ENCODE data around the gene RHOV. TPM values are rescaled to one million over a fixed set of nuclear protein-coding genes. Genes with fewer than 3 reads are reported as not detected.

RHOV gene
- total RNA-seq, 1 experiment from 2014 or later: 6.0 TPM

DNA sequence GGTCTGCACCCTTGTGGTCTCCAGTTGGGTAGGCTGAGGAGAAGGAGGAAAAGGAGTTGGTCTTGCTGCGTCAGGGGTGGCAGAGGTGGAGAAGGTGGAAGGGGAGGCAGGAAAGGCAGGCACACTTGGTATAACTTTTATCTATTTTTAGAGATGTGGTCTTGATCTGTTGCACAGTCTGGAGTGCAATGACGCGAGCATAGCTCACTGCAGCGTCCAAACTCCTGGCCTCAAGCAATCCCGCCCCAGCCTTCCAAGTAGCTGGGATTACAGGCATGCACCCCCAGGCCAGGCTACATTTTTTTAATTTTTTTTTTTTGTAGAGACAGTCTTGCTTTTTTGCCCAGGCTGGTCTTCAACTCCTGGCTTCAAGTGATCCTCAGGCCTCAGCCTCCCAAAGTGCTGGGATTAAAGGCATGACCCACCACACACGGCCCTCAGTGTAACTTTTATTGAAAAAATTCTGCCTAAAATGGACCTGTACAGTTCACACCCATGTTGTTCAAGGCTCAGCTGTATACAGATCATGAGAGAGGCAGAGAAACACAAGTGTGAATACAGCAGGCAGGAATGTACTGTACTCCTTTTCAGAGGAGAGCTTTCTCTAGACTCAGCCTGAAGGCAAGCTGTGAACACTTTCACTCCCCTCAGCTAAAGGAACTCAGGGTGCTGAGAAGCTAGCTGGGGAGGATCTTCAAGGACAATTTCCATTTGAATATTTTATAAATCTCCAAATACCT is 2.1 kb upstream of the RHOV start:
- H3K9me3 ChIP-seq (ENCODE audit: control insufficient read depth in 1 of 2, insufficient read depth in 1 of 2, low read depth in 1 of 2, low read length in 2 of 2): no peaks in the 10 kb centered on the region
- no peaks in the 10 kb centered on the region for H3K36me3 ChIP-seq (ENCODE audit: control insufficient read depth in 1 of 2, insufficient read depth in 2 of 2, low read length in 2 of 2)
- no peaks in the 10 kb centered on the region for H3K79me2 ChIP-seq (ENCODE audit: insufficient read depth, low read length)
- H3K4me1 ChIP-seq (ENCODE audit: control insufficient read depth in 1 of 2, insufficient read depth in 2 of 2, low read length in 2 of 2): peaks cover 47 to 57% of the 10 kb centered on the region in 2 experiments
- DNase-seq (ENCODE audit: low read depth, low spot score) (no peak), ATAC-seq (no peak)
- RAD21 ChIA-PET (ENCODE audit: low non-redundant PET in 1 of 2, low total read pairs in 2 of 2, uncharacterized antibody in 2 of 2, unreplicated experiment in 2 of 2): interaction anchor here in 1 of 2 experiments (0.7 kb wide), 1 partner anchor 18 kb away, joined by 5 read pairs; no protein-coding TSS in a partner anchor
- H3K4me3 ChIP-seq (replicated peaks in 1 of 2; ENCODE audit: low read depth in 1 of 2, low read length in 2 of 2): no peak overlapping the region
- H3K4me2 ChIP-seq (ENCODE audit: low read length): no peak overlapping the region
- no peak overlapping the region for H3K27ac ChIP-seq (ENCODE audit: low read depth, low read length)
- TF ChIP-seq SRF (IDR thresholded peaks at IDR 0.05; ENCODE audit: low read depth): no peak
- no peak for TF ChIP-seq ZNF274 (IDR thresholded peaks at IDR 0.05; ENCODE audit: low read depth, low read length)
- TF ChIP-seq, protein P1, sequence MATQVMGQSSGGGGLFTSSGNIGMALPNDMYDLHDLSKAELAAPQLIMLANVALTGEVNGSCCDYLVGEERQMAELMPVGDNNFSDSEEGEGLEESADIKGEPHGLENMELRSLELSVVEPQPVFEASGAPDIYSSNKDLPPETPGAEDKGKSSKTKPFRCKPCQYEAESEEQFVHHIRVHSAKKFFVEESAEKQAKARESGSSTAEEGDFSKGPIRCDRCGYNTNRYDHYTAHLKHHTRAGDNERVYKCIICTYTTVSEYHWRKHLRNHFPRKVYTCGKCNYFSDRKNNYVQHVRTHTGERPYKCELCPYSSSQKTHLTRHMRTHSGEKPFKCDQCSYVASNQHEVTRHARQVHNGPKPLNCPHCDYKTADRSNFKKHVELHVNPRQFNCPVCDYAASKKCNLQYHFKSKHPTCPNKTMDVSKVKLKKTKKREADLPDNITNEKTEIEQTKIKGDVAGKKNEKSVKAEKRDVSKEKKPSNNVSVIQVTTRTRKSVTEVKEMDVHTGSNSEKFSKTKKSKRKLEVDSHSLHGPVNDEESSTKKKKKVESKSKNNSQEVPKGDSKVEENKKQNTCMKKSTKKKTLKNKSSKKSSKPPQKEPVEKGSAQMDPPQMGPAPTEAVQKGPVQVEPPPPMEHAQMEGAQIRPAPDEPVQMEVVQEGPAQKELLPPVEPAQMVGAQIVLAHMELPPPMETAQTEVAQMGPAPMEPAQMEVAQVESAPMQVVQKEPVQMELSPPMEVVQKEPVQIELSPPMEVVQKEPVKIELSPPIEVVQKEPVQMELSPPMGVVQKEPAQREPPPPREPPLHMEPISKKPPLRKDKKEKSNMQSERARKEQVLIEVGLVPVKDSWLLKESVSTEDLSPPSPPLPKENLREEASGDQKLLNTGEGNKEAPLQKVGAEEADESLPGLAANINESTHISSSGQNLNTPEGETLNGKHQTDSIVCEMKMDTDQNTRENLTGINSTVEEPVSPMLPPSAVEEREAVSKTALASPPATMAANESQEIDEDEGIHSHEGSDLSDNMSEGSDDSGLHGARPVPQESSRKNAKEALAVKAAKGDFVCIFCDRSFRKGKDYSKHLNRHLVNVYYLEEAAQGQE (IDR thresholded peaks at IDR 0.05; ENCODE audit: low read depth): no peak
- no peak for TF ChIP-seq SIN3A (IDR thresholded peaks at IDR 0.05; ENCODE audit: low read depth)
- TF ChIP-seq EZH2 (IDR thresholded peaks at IDR 0.05): no peak
- TF ChIP-seq, protein P2, sequence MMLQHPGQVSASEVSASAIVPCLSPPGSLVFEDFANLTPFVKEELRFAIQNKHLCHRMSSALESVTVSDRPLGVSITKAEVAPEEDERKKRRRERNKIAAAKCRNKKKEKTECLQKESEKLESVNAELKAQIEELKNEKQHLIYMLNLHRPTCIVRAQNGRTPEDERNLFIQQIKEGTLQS (IDR thresholded peaks at IDR 0.05): no peak
- TF ChIP-seq CBX3 (IDR thresholded peaks at IDR 0.05; ENCODE audit: low read depth): no peak
- TF ChIP-seq POLR2A (IDR thresholded peaks at IDR 0.05; ENCODE audit: borderline replicate concordance, extremely low read depth, insufficient read depth, insufficient read length): no peak
- TF ChIP-seq RAD21 (IDR thresholded peaks at IDR 0.05; ENCODE audit: low read depth): no peak
- no peak for TF ChIP-seq ZBTB33 (IDR thresholded peaks at IDR 0.05; ENCODE audit: extremely low read depth, insufficient replicate concordance, low read length)
- CTCF ChIA-PET: interaction anchor here (1.0 to 4.6 kb wide), 2 partner anchors 16 to 18 kb away, joined by 3 to 26 read pairs; no protein-coding TSS in a partner anchor
- intact Hi-C loops (cut with micrococcal nuclease): no loop called here
- no peak overlapping the region for H3K9ac ChIP-seq (ENCODE audit: low read length)
- no peaks in the 10 kb centered on the region for H4K20me1 ChIP-seq (ENCODE audit: insufficient read depth)
- no peaks in the 10 kb centered on the region for H3K27me3 ChIP-seq (ENCODE audit: insufficient read depth, low read length)
- POLR2A ChIA-PET: interaction anchor here (0.7 to 1.9 kb wide), 2 partner anchors 13 to 16 kb away, joined by 3 to 7 read pairs; no protein-coding TSS in a partner anchor
- H2AFZ ChIP-seq (ENCODE audit: low read depth, low read length, poor library complexity, severe bottlenecking): no peak overlapping the region
- no peaks in the 10 kb centered on the region for H3K9me2 ChIP-seq (ENCODE audit: insufficient read depth)
- no TSS peak for BruUV-seq (replicated peaks)
